Inflammatory macrophage (primary cell): ENCODE results near the gene CHTF8.
"Not testable (repeated sequence)": the region's sequence is repeated elsewhere in the genome, so short reads cannot be mapped to it uniquely, and the experiment has no call there.

ENCODE experiments used
- DNase-seq, 2 donors: peaks; one replicate each; pipeline ENCODE4 v3.0.0-alpha.2; 2020 to 2022

Gene CHTF8

DNA sequence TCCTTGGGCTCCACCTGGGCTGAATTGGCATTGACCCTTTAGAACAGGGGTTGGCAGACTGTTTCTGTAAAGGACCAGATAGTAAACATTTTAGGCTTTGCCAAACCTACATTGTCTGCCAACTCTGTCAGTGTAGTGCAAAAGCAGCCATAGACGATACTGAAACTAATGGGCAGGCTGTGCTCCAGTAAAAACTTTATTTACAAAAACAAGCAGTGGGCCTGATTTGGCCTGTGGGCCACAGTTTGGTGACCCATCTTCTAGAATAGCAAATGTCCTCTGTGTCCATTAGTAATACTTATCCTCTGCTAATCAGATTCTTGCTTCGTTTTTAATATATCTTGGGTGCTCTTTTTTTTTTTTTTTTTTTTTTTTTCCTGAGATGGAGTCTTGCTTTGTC lies 6.2 kb upstream of the CHTF8 start:
- no peak for DNase-seq

DNA sequence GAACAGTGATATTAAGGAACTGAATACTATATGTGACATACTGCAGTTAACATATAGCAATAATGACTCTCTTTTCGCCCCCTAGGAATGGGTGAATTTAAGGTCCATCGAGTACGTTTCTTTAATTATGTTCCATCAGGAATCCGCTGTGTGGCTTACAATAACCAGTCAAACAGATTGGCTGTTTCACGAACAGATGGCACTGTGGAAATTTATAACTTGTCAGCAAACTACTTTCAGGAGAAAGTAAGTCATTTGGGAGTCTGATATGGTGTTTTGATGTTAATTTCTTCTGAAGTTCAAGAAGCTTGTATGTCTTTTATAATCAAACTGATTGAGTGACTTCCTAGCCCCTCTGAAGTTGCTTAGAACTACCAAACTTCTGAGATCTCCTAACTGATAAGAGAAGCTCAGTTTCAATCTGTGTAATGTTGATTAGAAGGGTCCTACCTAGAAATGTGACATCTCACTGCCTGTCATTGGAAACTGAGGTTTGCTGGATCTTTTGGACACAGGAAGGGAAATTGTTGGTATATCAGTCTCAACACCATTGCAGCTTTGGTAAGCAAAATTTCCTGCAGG lies 1.1 kb upstream of the CHTF8 start:
- no peak for DNase-seq

- DNase-seq: peak; percentile 43 to 44
Measured at GRCh38 chr16:69131839-69132423, 457 bp downstream of the CHTF8 start.

GRCh38 chr16:69131167-69131838 lies 1.1 kb downstream of the CHTF8 start:
- DNase-seq: peak; percentile 40 to 50

DNA sequence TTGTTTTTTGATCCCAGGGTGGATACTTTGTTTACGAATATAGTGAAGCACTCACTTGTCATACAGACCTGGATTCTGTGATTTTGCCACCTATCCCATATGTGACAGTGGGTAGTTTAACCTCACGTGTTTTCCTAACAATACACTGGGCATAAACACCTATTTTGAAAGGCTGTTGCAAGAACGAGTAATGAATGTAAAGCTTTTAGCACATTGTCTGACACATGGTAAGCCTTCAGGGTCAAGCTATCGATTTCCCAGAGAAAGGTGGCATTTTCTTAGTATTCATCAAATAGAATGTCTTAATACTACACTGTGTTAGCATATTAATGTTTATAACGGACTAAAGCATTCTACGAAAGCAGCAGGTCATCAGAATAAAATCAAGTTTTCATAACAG lies 1.9 kb downstream of the CHTF8 start:
- DNase-seq: no peak

DNA sequence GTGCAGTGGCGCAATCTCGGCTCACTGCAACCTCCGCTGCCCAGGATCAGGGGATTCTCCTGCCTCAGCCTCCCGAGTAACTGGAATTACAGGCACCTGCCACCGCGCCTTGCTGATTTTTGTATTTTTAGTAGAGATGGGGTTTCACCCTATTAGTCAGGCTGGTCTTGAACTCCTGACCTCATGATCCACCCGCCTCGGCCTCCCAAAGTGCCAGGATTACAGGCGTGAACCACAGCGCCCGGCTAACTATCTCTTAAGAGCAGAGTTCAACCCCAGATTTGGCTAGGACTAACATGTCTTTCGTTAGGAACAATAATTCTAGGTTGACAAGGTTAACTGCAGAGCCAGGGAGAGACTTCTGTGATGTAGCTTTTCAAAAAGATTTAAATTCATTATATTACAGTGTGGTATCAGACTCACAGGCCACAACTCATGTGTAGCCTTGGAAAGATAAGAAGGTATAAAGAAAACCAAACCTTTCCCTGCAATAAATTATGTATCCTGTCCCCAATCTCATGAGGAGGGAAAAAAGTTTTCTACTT lies 4.3 kb downstream of the CHTF8 start:
- DNase-seq: no peak

DNA sequence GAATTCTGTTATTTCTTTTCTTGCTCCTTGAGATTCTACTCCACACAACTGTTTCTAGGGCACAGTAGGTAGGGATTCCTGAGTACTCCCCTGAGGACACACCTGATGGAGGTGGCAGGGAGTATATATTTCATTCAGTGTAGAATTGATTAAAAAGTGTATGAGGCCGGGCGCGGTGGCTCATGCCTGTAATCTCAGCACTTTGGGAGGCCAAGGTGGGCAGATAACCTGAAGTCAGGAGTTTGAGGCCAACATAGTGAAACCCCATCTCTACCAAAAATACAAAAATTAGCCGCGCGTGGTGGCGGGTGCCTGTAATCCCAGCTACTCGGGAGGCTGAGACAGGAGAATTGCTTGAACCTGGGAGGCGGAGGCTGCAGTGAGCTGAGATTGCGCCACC lies 5.6 kb downstream of the CHTF8 start:
- DNase-seq: not testable (repeated sequence)

DNA sequence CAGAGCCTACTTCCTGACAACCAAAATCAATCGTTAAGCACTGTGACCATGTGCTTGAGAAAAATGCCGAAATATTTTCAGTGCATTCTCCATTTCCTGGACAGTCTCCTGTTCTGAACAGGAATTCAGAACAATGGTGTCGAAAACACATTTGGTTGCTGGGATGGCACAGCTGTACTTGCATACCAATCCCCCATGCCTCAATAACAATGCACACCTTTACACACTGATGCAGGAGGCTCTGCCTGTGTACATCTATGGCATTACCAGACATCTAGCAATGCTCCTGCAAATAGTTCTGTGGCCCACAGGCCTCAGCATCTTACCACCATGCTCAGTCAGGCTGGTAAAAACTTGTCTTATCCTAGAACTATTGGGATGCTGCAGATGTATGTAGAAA lies 6.2 kb downstream of the CHTF8 start:
- DNase-seq: no peak

DNA sequence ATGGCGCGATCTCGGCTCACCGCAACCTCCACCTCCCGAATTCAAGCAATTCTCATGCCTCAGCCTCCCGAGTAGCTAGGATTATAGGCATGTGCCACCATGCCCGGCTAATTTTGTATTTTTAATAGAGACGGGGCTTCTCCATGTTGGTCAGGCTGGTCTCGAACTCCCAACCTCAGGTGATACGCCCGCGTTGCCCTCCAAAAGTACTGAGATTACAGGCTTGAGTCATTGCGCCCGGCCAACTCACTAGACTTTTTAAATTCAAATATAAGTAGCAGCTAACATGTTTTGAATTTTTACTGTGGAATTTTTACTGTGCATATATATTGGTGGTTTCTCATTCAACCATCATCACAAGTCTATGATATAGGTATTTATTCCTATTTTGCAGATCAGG lies 7.4 kb downstream of the CHTF8 start:
- DNase-seq: not testable (repeated sequence)

- DNase-seq: not testable (repeated sequence)
Measured at GRCh38 chr16:69124406-69124805, 8.0 kb downstream of the CHTF8 start.

GRCh38 chr16:69123910-69124309 lies 8.5 kb downstream of the CHTF8 start:
- peak; percentile 52 to 67 for DNase-seq

DNA sequence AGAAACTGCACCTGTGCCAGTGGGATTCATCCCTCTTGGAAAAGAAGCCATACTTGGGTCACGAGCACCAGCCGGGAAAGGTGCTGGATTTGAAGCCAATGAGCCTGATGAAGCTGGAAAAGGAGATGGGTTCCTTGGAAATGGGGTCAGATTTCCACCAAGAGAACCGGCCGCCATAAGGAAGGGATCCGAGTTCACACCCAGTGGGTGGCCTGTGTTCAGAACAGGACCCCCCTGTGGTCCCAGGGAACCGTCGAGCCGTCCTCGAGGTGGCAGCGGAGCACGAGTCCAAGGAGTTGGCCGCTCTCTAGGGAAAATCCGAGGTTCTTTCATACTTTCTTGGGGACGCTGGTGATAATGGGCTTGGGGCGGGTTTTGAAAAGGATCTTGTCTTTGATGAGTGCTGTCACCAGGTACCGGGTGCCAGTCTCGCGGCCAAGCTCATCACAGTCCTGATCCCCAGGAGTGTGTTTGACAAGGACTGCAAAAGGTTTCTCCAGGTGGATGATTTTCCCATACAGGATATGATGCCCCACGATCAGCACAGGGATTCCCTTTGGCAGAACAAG lies 12.2 kb downstream of the CHTF8 start:
- DNase-seq: no peak

- no peak for DNase-seq
Measured at GRCh38 chr16:69119536-69119935, 12.9 kb downstream of the CHTF8 start.

DNA sequence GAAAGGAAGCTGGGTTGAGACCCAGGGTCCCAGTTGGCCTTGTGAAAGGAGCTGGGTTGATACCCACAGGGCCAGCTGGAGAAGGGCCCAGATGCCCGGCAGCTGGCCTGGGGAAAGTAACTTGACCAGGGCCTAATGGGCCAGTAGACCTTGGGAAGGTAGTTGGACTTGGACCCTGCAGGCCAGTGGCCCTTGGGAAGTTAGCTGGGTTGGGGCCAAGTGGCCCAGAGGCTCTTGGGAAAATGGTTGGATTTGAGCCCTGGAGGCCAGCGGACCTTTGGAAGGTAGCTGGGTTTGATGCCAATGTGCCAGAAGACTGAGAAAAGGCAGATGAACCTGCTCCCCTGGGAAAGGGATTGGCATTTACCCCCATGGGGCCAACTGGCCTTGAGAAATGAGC lies 13.4 kb downstream of the CHTF8 start:
- no peak for DNase-seq

DNA sequence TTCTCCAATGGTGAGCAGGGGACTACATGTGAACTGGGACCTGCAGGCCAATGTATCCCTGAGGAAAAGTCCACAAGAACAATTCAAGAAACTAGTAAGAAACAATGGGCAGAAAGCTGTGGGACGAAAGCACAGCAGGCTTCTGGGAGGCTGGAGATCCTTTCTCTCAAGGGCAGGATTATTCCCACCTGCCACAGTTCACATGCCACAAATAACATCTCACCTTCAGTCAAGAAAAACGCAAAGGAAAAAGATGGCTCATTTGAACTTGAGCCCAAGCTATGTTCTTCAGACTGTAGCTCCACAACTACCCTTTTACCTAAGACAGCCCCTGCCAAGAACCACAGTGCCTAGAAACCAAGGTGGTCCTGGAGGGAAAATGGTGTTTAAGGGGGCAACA lies 13.9 kb downstream of the CHTF8 start:
- no peak for DNase-seq

- no peak for DNase-seq
Measured at GRCh38 chr16:69116906-69117305, 15.5 kb downstream of the CHTF8 start.

DNA sequence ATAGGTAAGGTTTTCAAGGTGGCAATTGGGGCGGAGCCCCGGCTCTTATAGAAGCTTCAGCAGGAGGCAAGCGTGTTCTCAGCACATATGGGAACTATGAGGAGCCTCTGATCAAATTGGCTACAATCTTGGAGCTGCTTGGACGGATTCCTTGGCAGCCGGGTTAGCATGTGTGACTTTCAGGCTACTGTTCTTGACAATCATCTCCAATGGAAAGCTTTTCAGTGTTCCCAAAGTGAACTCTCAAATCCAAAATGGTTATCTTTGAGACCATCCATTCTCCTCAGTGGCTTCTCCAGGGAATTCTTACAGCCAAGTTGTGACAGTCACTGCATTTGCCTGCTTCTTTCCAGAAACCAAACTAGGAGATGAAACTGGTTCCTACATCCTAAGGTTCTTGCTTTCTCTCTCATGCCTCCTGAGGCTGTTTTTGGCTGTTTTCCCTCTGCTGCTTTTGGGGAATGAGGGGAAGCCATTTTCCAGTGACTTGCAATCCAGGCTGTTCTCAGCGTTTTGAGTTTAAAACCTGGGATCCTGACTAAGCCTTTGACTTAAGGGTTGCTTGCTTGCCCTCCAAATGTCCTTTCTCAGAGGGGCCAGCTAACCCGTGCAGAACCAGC lies 16.0 kb downstream of the CHTF8 start:
- DNase-seq: no peak

DNA sequence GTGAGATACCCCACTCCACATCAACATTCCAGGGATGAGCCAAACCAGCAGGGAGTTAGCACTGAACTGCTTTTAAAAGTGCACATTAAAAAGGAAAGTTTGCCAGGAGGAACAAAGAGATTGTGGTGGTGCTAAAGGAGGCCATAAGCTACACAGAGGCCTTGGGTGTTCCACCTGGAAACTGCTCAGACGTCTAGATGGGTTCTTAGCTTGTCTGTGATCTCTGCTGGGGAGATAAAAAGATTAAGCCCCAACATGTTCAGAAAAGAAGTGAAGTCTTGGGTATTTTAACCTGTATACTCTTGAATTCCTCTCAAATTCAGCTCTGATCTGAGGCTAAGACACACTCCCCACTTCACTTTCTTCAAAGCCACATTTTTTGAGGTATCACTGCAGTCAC lies 16.6 kb downstream of the CHTF8 start:
- DNase-seq: no peak

DNA sequence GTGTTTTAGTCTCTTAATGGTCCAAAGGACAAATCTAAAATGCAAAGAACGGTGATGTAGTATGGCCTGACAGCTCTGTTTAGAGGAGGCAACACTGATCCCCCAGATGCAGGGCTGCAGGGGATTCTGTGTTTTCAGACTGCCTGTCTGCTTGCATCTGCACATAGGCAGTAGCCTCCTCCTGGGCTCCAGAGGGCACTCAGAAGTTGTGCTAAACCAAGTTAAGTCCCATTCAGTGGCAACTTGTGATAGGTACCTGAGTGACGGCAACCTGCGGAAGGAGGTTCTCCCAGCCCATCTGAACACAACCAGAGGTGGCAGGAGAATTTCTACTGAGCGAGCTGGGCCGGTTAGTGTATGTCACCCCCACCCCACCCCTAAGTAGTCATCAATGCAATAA lies 17.0 kb downstream of the CHTF8 start:
- no peak for DNase-seq

GRCh38 chr16:69114976-69115355 lies 17.4 kb downstream of the CHTF8 start:
- no peak for DNase-seq

DNA sequence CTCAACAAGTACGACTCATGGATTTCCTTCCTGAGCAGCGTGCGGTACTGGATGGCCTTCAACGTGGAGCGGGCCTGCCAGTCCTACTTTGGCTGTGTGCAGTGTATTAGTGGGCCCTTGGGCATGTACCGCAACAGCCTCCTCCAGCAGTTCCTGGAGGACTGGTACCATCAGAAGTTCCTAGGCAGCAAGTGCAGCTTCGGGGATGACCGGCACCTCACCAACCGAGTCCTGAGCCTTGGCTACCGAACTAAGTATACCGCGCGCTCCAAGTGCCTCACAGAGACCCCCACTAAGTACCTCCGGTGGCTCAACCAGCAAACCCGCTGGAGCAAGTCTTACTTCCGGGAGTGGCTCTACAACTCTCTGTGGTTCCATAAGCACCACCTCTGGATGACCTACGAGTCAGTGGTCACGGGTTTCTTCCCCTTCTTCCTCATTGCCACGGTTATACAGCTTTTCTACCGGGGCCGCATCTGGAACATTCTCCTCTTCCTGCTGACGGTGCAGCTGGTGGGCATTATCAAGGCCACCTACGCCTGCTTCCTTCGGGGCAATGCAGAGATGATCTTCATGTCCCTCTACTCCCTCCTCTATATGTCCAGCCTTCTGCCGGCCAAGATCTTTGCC lies 17.9 kb downstream of the CHTF8 start:
- peak in 1 of 2 donors; percentile 22 for DNase-seq

DNA sequence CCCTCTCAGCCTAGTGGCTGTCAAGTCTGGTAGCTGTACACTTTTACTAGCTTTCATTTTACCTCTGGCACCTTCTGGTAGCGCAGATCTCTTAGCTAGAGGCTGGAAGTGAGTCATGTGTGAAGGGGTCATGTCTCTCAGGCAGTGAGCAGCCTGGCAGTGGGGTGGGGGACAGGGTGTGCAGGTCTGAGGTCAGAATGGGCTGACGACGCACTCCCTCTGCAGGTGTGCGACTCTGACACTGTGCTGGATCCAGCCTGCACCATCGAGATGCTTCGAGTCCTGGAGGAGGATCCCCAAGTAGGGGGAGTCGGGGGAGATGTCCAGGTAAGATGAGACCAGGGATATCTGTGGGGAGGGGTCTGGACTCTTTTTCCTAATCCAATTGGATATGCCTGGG lies 19.2 kb downstream of the CHTF8 start:
- DNase-seq: no peak
